EL (cell line): ENCODE results near the gene U2AF1L4.

Experiments
- DNase-seq: peaks from one replicate; pipeline ENCODE4 v3.0.0-alpha.2; 2016

Gene U2AF1L4, protein sequence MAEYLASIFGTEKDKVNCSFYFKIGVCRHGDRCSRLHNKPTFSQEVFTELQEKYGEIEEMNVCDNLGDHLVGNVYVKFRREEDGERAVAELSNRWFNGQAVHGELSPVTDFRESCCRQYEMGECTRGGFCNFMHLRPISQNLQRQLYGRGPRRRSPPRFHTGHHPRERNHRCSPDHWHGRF

DNA sequence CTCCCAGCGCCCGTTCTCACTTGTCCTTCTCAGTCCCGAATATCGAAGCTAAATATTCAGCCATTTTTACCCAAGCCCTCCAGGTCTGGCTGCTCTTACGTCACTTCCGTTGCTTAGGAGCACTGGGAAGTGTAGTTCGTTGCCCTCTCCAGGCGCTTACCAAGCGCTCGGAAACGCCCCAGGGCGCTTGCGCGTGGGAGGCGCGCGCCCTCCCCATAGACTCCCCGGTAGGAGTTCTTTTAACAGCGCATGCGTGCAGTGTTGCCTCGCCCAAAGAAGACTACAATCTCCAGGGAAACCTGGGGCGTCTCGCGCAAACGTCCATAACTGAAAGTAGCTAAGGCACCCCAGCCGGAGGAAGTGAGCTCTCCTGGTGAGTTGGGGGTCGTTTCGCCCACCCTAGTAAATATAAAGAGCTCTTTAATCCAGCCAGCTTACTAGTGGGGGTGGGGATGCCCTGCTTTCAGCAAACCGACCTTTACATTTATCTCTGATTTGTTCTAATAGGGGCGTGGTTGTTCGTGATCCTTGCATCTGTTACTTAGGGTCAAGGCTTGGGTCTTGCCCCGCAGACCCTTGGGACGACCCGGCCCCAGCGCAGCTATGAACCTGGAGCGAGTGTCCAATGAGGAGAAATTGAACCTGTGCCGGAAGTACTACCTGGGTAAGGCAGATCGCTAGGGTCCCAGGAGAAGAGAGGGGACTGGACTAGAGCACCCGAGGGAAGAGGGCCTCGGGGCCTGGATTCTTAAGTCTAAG, at the start of gene U2AF1L4, which contains the start of gene PSENEN:
Gene U2AF1L4 (minus strand): TSS at position 91 of the 759 bp plus-strand sequence. CDS start 27 bp downstream, at position 64.
Gene PSENEN (plus strand): TSS at position 324 of the 759 bp plus-strand sequence. CDS start 280 bp downstream, at position 604.
- DNase-seq: peak; percentile 99

DNA sequence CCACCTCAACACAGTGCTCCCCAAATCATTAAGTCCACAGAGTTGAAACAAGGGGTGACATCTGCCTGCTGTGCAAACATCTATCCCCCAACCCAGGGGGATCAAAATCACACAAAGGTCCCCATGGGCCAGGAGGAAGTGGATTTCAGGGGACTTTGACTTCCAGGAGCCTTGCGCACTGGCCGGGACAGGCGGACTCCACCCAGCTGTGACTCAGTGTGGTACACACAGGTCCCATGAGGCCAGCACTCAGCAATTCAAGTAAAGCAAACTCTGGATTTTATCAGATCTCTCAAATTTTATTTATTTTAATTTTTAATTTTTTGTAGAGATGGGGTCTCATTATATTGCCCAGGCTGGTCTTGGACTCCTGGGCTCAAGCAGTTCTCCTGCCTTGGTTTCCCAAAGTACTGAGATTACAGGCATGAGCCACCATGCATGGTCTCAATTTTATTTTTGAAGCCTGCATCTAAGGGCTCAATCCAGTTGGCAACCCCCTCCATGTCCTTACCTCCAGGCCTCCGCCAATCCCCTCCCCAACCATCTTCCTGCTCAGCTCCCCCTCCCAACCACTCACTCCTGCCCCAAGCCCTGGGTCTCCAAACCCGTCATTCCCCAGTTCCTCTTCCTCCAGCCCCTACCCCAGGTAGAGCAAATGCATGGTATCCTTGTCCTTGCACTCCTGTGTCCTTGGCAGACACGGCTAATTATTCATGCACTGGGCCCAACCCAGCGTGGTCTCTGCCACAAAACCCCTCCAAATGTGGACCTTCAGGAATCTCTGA, 48.4 kb upstream of the U2AF1L4 start:
- DNase-seq: peak; percentile 21

DNA sequence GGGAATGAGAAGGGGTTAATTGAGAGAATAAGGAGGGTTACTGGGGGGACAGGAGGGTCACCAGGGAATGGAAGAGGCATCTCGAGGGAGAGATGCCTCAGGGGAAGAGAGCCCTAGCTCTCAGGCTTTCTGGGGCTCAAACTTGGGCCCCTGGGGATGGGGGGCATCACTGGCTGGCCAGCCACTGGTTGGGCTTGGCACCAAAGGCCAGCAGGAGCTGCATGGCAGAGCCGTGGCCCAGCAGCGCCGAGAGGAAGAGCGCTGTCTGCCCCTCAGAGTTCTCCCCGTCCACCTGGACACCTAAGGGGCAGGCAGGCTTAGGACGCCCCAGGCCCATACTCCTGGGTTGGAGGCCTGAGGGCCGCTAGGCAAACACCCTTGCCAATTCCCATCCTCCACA, 47.7 kb upstream of the U2AF1L4 start:
- no peak for DNase-seq

DNA sequence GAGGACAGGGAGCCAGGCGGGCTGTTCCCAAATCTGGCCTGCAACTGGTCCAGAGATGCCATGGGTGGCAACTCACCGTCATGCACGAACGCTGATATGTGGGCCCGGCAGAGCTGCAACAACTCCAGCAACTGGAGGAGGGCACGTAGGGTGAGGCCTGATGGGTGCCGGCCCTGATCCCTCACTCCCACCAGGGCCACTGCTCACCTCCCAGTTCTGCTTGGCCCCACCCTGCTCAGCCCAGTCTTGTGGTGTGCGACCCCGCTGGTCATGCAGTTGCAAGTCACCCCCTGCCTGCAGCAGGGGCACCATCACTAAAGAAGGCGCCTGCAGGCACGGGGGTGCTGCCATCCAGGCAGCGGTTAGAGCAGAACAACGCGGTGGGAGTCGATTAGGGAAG, 47.1 kb upstream of the U2AF1L4 start:
- DNase-seq: no peak

DNA sequence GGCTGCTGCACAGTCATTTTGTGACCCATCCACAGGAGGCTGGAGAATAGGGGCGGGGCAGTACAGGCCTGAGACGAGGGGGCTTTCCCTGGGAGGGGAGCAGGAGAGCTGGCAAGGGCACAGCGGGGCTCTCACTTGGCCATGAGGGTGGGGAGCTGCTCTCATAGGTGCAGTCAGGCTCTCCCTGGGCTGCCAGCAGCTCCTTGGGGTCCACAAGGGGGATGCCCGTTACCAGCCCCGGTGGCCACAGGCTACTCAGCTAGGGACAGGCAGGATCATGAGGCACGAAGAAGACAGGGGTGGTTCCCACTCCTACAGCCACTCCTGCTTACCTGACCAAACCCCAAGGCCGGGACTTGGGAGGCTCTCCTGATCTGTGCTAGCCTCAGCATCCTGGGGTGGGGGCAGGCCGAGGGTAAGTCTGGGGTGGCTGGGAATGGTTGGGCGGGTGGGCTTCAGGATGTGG, 46.6 kb upstream of the U2AF1L4 start:
- no peak for DNase-seq

DNA sequence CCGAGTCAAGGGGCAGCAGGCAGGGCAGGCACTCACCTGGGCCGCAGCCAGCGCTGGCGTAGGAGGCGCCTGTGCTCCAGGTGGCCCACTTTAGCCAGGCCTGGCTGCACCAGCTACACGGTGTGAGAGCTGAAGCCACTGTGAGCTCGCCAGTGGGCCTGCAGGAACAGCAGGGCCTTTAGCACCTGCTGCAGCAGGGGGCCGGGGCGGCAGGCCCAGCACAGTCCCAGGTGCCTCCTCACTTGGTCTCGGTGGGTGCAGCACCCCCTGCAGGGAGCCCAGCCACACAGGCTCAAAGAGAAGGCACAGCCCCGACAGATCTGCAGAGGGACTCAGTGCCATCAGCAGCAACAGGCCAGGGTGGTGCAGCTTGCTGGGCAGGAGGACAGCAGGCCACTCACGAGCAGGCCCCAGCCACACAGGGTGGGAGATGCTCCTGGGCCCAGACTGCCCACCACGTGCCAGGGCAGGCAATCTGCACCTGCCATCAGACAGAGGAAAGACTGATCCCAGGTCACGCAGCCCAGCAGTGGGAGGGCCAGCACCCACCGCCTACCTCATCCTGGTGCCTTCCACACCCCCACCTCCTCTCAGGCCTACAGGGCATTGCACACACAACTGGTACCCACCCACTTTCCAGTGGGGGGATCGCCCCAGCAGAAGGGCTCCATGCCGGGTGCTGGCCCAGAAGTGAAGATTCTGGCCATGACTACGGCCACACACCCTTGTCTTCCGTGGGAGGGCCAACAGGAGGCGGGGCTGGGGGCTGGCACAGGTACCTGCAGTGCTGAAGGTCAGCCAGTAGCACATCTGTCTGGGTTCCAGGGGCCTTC, 46.0 kb upstream of the U2AF1L4 start:
- DNase-seq: no peak

DNA sequence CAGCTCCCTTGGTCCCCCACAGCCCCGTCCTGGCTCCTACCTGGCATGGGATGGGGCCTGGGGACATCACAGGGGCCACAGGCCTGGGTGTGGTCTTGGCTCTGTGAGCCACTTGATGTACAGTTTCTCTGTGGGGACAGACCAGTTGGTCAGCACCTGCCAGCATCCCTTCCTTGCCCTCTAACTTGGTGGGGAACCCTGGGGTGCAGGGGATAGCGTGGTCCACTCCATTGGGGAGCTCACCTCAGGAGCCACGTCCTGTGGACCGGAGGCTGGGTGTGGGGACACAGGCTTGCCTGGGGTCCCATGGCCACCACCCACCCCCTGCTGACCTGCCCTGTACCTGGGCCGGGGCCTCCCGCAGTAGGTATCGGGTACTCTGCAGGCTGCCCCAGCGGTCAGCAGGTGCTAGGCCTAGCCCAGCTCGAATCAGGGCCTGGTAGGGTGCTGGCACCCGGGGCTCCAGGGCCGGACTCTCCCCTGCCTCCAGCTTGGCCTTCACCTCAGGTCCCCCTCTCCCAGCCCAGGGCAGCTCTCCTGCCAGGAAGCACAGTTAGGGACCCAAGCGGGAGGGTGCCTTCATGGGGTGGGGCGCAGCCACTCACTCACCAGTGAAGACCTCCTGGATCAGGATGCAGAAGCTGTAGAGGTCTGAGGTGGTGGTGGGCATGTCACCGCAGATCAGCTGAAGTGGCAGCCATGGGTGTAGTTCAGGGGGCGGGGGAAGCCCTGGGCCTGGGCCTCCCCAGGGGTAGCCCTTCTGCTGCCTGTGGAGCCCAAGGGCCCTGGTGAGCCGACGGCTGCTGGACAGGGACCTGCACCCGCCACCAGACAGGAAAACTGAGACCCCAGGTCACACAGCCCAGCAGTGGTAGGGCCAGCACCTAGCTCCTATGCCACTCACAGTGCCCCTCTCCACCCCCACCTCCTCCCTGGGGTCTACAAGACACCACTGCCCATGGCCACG, 45.0 kb upstream of the U2AF1L4 start:
- no peak for DNase-seq

DNA sequence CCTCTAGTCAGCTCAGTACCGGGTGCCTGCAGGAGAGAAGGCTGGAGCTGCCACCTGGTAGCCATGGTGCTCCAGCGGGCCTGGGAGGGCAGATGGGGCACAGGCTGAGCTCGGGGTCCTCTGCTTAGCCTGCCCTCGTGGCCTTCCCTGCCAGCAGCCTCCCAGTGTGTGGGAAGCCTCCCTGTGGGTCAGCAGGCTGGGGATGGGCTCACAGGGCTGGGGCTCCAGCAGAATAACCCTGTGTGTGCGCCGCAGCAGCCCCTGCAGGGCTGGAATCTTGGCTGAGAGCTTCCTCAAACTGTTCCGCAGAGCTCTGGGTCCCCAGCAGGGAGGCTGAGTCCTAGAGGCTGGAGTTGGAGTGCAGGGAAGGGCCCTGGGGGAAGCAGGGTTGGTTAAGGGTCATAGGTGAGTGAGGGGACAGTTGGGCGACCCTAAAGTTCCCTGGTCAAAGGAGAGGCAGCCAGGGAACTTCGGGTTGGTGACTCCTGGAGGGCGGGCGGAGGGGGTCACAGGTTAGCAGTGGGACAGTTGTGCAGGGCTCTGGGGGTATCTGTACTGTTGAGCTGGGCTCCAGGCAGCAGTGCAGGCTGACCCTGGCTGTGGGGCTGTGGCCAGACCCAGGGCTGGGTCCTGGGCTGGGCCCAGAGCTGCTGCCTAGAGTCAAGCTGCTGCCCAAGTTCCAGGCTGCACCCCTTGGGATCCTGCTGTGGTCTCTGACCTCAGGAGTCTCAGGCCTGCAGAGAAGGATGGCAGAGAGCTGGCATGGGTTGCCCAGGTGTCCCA, 44.2 kb upstream of the U2AF1L4 start:
- no peak for DNase-seq

DNA sequence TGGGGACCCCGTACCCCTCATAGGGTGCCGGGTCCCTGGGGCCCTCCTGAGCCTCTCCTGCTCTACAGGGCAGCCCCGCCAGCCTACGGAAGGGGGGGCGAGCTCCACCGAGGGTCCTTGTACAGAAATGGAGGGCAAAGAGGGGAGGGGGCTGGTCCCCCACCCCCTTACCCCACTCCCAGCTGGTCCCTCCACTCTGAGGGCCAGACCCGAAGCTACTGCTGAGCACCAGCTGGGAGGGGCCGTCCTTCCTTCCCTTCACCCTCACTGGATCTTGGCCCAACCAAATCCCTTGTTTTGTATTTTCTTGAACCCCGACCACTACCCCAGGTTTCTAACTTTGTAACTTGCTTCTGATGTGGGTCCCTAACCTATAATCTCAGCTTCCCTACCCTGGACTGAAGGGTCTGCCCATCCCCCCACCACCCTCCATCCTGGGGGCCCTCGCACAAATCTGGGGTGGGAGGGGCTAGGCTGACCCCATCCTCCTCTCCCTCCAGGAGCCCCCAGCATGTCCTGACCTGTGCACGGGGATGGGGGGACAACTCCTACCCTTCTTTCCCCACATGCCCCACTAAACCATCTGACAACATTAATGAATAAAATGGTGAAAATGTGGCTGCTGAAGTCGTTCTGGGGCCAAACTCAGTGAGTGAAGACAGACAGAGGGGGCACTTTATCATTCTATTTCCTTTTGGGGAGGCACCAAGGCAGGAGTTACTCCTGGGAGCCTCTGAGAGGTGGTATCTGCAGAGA, 43.2 kb upstream of the U2AF1L4 start:
- DNase-seq: no peak

DNA sequence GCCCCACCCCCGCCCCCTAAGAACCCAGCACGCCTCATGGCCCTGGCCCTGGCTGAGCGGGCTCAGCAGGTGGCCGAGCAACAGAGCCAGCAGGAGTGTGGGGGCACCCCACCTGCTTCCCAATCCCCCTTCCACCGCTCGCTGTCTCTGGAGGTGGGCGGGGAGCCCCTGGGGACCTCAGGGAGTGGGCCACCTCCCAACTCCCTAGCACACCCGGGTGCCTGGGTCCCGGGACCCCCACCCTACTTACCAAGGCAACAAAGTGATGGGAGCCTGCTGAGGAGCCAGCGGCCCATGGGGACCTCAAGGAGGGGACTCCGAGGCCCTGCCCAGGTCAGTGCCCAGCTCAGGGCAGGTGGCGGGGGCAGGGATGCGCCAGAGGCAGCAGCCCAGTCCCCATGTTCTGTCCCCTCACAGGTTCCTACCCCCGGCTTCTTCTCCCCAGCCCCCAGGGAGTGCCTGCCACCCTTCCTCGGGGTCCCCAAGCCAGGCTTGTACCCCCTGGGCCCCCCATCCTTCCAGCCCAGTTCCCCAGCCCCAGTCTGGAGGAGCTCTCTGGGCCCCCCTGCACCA, 42.1 kb upstream of the U2AF1L4 start:
- DNase-seq: no peak

DNA sequence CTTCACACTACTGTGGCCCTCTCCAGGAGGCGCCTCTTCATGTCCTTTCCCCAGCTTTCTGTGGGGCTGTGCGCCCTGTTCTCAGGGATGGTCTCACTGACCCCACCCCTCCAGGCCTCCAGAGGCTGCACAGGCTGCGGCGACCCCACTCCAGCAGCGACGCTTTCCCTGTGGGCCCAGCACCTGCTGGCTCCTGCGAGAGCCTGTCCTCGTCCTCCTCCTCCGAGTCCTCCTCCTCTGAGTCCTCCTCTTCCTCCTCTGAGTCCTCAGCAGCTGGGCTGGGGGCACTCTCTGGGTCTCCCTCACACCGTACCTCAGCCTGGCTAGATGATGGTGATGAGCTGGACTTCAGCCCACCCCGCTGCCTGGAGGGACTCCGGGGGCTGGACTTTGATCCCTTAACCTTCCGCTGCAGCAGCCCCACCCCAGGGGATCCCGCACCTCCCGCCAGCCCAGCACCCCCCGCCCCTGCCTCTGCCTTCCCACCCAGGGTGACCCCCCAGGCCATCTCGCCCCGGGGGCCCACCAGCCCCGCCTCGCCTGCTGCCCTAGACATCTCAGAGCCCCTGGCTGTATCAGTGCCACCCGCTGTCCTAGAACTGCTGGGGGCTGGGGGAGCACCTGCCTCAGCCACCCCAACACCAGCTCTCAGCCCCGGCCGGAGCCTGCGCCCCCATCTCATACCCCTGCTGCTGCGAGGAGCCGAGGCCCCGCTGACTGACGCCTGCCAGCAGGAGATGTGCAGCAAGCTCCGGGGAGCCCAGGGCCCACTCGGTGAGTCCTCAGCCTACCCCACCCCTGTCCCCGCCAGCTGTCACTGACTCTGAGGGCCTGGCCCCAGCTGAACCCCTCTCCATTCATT, 41.3 kb upstream of the U2AF1L4 start:
- no peak for DNase-seq

DNA sequence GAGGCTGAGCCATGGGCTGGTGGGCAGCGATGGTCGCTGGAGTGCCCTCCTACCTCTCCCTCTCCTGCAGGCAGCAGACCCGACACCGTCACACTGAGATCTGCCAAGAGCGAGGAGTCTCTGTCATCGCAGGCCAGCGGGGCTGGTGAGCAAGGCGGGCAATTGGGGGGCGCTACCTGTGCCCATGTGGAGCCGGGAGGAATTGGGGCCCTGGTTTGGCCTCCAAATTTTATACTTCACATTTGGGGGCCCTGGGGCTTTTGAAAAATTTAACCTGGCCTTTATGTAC, 40.1 kb upstream of the U2AF1L4 start:
- no peak for DNase-seq

DNA sequence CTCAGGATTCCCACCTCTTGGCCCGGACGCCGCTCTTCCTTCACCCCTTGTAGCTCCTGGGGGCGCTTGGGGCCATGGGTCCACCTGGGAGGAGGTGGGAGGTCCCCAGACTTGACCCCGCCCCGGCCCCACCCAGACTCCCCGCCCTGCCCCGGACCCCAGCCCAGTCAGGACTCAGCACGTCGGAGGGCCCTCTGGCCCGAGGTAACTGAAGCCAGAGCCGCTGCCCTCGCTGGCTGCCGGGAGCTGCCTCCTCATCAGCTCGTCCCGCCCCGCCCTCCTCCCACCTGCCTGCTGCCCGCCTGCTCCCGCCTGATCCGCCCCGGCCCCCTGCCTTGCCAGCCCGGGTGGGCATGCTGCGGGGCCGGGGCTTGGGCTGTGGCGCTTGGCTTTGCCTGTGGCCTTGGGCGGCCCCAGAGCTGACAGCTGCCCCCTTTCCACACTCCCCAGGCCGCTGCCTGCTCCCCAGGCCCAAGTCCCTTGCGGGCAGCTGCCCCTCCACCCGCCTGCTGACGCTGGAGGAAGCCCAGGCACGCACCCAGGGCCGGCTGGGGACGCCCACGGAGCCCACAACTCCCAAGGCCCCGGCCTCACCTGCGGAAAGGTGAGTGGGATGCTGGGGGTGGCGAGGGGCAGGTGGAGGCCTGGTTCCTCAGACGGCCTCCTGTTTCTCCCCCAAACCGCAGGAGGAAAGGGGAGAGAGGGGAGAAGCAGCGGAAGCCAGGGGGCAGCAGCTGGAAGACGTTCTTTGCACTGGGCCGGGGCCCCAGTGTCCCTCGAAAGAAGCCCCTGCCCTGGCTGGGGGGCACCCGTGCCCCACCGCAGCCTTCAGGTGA, 39.5 kb upstream of the U2AF1L4 start:
- DNase-seq: no peak

DNA sequence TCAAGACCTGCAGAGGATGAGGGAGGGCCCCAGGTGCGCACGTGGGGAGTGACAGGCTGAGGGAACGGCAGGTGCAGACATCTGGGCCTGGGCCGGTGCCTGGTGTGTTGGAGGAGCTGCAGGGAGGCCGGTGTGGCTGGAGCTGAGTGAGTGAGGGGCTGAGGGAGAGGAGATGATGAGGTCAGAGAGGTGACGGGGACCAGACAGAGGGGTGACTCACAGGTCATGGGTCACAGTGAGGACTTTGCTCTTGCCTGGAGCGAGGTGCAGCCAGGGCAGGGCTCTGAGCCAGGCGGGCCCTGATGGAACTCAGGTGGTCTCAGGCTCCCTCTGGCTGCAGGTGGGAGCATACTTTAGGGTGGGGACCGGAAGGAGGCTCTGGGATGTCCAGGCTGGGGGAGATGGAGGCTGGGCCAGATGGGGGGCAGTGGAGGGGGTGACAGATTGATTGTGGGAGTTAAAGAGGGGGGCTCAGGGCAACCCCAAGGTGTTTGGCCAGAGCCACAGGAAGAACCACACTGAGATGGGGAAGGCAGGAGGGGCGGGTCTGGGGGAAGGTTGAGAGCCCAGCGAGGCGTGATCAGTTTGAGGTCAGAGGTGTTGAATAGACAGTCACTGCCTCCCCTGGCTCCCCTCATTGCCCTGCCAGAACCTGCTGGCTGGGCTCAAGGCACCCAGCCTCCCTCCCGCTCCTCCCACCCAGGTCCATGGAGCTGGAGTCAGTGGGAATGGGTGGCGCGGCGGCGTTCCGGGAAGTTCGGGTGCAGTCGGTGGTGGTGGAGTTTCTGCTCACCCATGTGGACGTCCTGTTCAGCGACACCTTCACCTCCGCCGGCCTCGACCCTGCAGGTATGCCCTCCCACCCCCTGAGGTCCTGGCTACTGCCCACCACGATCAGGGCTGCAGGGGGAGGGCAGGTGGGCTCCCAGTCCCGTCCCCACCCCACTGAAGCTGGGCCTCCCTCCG, 38.5 kb upstream of the U2AF1L4 start:
- DNase-seq: no peak

DNA sequence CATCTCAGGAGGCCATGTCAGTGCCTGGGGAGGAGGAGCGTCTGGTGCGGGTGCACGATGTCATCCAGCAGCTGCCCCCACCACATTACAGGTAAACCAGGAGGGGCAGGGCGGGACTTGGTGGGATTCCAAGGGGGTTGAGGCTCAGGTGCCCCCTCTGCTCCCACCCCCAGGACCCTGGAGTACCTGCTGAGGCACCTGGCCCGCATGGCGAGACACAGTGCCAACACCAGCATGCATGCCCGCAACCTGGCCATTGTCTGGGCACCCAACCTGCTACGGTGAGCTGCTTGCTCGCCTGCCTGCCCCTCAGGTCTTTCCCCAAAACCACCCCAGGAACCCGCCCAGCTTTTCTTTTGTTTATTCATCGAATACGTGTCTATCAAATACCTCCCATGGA, 37.4 kb upstream of the U2AF1L4 start:
- no peak for DNase-seq

DNA sequence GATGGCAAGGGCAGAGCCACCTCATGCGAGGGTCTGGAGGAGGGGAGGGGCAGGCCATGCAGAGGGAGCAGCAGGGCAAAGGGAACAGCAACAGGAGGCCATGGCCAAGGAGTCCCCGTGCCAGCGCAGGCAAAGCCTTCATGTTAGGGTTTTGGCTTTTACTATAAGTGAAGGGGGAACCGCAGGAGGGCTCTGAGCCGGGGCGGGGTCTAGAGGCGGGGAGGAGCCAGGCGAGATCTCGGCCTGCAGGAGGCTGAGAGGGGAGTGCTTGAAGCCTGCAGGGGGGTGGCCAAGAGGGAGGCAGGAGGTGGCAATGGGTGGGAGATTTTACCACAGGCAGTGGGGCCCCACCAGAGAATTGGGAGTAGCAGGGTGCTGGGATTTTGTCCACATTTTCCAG, 36.4 kb upstream of the U2AF1L4 start:
- DNase-seq: no peak

DNA sequence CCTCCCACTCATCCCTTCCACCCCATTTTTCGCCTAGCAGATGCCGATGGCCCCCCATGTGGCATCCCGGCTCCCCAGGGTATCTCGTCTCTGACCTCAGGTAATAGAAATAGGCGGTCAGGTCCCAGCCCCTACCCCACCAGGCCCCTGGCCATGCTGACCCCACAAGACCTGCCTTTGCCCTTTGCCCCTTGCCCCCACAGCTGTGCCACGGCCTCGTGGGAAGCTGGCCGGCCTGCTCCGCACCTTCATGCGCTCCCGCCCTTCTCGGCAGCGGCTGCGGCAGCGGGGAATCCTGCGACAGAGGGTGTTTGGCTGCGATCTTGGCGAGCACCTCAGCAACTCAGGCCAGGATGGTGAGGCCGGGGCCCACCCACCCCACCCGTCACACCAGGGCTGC, 35.5 kb upstream of the U2AF1L4 start:
- no peak for DNase-seq
